Posterior vena cava (tissue), 2 donors: Measurements from ENCODE around the gene SLC6A19. TPM values are rescaled to one million over a fixed set of nuclear protein-coding genes. Genes with fewer than 3 reads are reported as not detected.

Source experiments
- DNase-seq: peaks from one replicate; pipeline ENCODE4 v3.0.0-alpha.2; 2020; ENCODE audit warnings: low spot score
- intact Hi-C, 2 donors: fragments of 100-400 bp; cut with DNase I; formaldehyde crosslinking; loops; one replicate each; pipeline versions ENCODE4 v1.14.1 to v1.14.2; 2022 to 2023
- total RNA-seq, 2 donors: library from RNA; stranded (reverse); fragmentation: NEBNext Ultra II Directional; extraction: Animal tissue kit (Norgen Biotek cat#: 25700); gene quantifications; one replicate each; pipeline ENCODE4 v1.2.1, GENCODE V29; 2021
- donor health status: DM: yes; HTN: yes; CAD: no.
- donor health status: DM: yes; HTN: yes; CAD: no.

Gene SLC6A19
- total RNA-seq, 2 donors from 2014 or later, result 0.09 TPM; not detected in 1

- no peak for DNase-seq
- intact Hi-C loops, result no loop called here
Measured at GRCh38 chr5:1203311-1203967, 2.0 kb downstream of the SLC6A19 start.

GRCh38 chr5:1203968-1204692, 2.7 kb downstream of the SLC6A19 start:
- DNase-seq, result no peak
- intact Hi-C loops, result no loop called here

- intact Hi-C loops, result no loop called here
- no peak for DNase-seq
Measured at GRCh38 chr5:1204693-1205242, 3.4 kb downstream of the SLC6A19 start.

- no peak for DNase-seq
- intact Hi-C loops, result no loop called here
Measured at GRCh38 chr5:1205255-1206180, 4.1 kb downstream of the SLC6A19 start.

- intact Hi-C loops, result no loop called here
- no peak for DNase-seq
Measured at GRCh38 chr5:1206521-1207412, 5.4 kb downstream of the SLC6A19 start.

- no peak for DNase-seq
- intact Hi-C loops, result no loop called here
Measured at GRCh38 chr5:1207555-1207954, 6.2 kb downstream of the SLC6A19 start.

- no peak for DNase-seq
- intact Hi-C loops, result no loop called here
Measured at GRCh38 chr5:1208221-1208742, 6.9 kb downstream of the SLC6A19 start.

GRCh38 chr5:1208743-1209488, 7.5 kb downstream of the SLC6A19 start:
- intact Hi-C loops, result no loop called here
- DNase-seq, result no peak

- DNase-seq, result no peak
- intact Hi-C loops, result no loop called here
Measured at GRCh38 chr5:1209489-1209852, 8.1 kb downstream of the SLC6A19 start.

GRCh38 chr5:1209896-1210776, 8.7 kb downstream of the SLC6A19 start:
- no peak for DNase-seq
- intact Hi-C loops, result no loop called here

GRCh38 chr5:1210832-1211251, 9.4 kb downstream of the SLC6A19 start:
- intact Hi-C loops, result no loop called here

GRCh38 chr5:1211701-1212100, 10.3 kb downstream of the SLC6A19 start:
- no peak for DNase-seq
- intact Hi-C loops, result no loop called here

More at GRCh38 chr5:1210832-1211251, 9.4 kb downstream of the SLC6A19 start:
- no peak for DNase-seq

GRCh38 chr5:1212271-1212670, 10.9 kb downstream of the SLC6A19 start:
- no peak for DNase-seq
- intact Hi-C loops, result no loop called here

- DNase-seq, result no peak
- intact Hi-C loops, result no loop called here
Measured at GRCh38 chr5:1212881-1213280, 11.5 kb downstream of the SLC6A19 start.

GRCh38 chr5:1213508-1214162, 12.2 kb downstream of the SLC6A19 start:
- DNase-seq, result no peak
- intact Hi-C loops, result no loop called here

- intact Hi-C loops, result no loop called here
- DNase-seq, result no peak
Measured at GRCh38 chr5:1214163-1214935, 13.0 kb downstream of the SLC6A19 start.
